H1 (cell line): ENCODE data around the gene ARHGEF19. TPM values are rescaled to one million over a fixed set of nuclear protein-coding genes. Genes with fewer than 3 reads are reported as not detected.
"Not testable (repeated sequence)": the region's sequence is repeated elsewhere in the genome, so short reads cannot be mapped to it uniquely, and the experiment has no call there.

ENCODE experiments used
- CTCF ChIA-PET: fragments of 300-600 bp; sonication (Branson Sonifier 250); formaldehyde crosslinking; loops from one replicate; lab custom pipeline; 2021; ENCODE audit not compliant: partially characterized antibody; lab: Charles Lee
- POLR2A ChIA-PET: fragments of 300-600 bp; sonication (Branson Sonifier 250); formaldehyde crosslinking; loops from one replicate; lab custom pipeline; 2021; ENCODE audit warnings: inconsistent platforms; ENCODE audit not compliant: partially characterized antibody; lab: Charles Lee
- DNase-seq, 2 experiments: peaks; one replicate each; pipeline versions ENCODE4 v3.0.0 to v3.0.0-alpha.2; 2010 to 2022; ENCODE audit warnings: low spot score in 2 of 2, low read depth in 1 of 2, mixed read lengths in 1 of 2
- FAIRE-seq: peaks from 2 replicates; lab custom pipeline; 2011; peaks lifted over from hg19 to GRCh38; lab: Jason Lieb, UNC
- H2AFZ ChIP-seq: 2 replicates; pipeline ENCODE4 v1.8.1; 2012; ENCODE audit warnings: low read length, inconsistent platforms
- H2AK5ac ChIP-seq: 2 replicates; pipeline ENCODE4 v1.6.1; 2013; ENCODE audit warnings: low read depth, low read length
- H2BK120ac ChIP-seq: replicated peaks from 2 replicates; pipeline ENCODE3; 2013; ENCODE audit warnings: low read depth, low read length, inconsistent platforms
- H2BK12ac ChIP-seq: 2 replicates; pipeline ENCODE4 v1.6.1; 2013; ENCODE audit warnings: low read depth, low read length
- H2BK15ac ChIP-seq: 2 replicates; pipeline ENCODE4 v1.6.1; 2013; ENCODE audit warnings: low read length
- H2BK20ac ChIP-seq: 2 replicates; pipeline ENCODE4 v1.6.1; 2013; ENCODE audit warnings: low read length
- H2BK5ac ChIP-seq: 2 replicates; pipeline ENCODE4 v1.6.1; 2013; ENCODE audit warnings: low read depth, low read length
- H3K14ac ChIP-seq: 2 replicates; pipeline ENCODE4 v1.6.1; 2013; ENCODE audit warnings: inconsistent platforms; ENCODE audit not compliant: insufficient read length
- H3K18ac ChIP-seq: 2 replicates; pipeline ENCODE4 v1.6.1; 2013; ENCODE audit warnings: low read length; ENCODE audit errors: extremely low read depth
- H3K23ac ChIP-seq: 2 replicates; pipeline ENCODE4 v1.6.1; 2013; ENCODE audit warnings: inconsistent platforms; ENCODE audit not compliant: insufficient read length
- H3K23me2 ChIP-seq: 2 replicates; pipeline ENCODE4 v1.6.1; 2013; ENCODE audit warnings: low read depth, low read length
- H3K27ac ChIP-seq: 2 replicates; pipeline ENCODE4 v1.6.1; 2011; ENCODE audit warnings: low read depth, low read length, inconsistent platforms
- H3K27me3 ChIP-seq, 4 experiments: replicated peaks in 1 of 4; 1 replicate in 1 of 4; 2 replicates in 3 of 4; pipeline versions ENCODE4 v1.6.1 to v1.8.1; 2011 to 2013; ENCODE audit warnings: low read length in 3 of 4, mild to moderate bottlenecking in 3 of 4, inconsistent platforms in 2 of 4, mixed read lengths in 2 of 4, moderate library complexity in 1 of 4; ENCODE audit not compliant: control insufficient read depth in 3 of 4, insufficient read depth in 3 of 4; ENCODE audit errors: extremely low read depth in 1 of 4
- H3K36me3 ChIP-seq, 4 experiments: 2 replicates each; pipeline versions ENCODE4 v1.6.1 to v1.8.1; 2011 to 2013; ENCODE audit warnings: mild to moderate bottlenecking in 4 of 4, low read length in 3 of 4, moderate library complexity in 2 of 4, control low read depth in 1 of 4, inconsistent platforms in 1 of 4; ENCODE audit not compliant: insufficient read depth in 4 of 4, control insufficient read depth in 2 of 4
- H3K4ac ChIP-seq: replicated peaks from 2 replicates; pipeline ENCODE3; 2013; ENCODE audit warnings: low read length, low read depth, mixed read lengths, inconsistent platforms; ENCODE audit not compliant: insufficient read length
- H3K4me1 ChIP-seq, 4 experiments: replicated peaks in 1 of 4; 1 replicate in 1 of 4; 2 replicates in 3 of 4; pipeline versions ENCODE4 v1.6.1 to v1.8.1; 2011 to 2013; ENCODE audit warnings: low read length in 3 of 4, inconsistent platforms in 2 of 4, mixed read lengths in 1 of 4; ENCODE audit not compliant: insufficient read depth in 4 of 4, control insufficient read depth in 3 of 4
- H3K4me2 ChIP-seq, 2 experiments: 2 replicates each; pipeline versions ENCODE4 v1.6.1 to v1.8.1; 2011 to 2013; ENCODE audit warnings: low read depth in 2 of 2, low read length in 2 of 2, control low read depth in 1 of 2, inconsistent platforms in 1 of 2, mild to moderate bottlenecking in 1 of 2; ENCODE audit not compliant: insufficient read depth in 1 of 2
- H3K4me3 ChIP-seq, 4 experiments: fragments of 200-600, 300-600 bp in 1 of 4; sonication (generic), shearing (Covaris generic), sonication (Bioruptor Twin) in 1 of 4; 2 replicates each; pipeline versions ENCODE4 v1.5.1 to v1.8.1; 2011 to 2016; ENCODE audit warnings: low read length in 4 of 4, low read depth in 3 of 4, control low read depth in 2 of 4, inconsistent platforms in 2 of 4, mild to moderate bottlenecking in 2 of 4, mixed read lengths in 1 of 4, moderate library complexity in 1 of 4; ENCODE audit not compliant: insufficient read depth in 2 of 4; ENCODE audit errors: extremely low read depth in 1 of 4
- H3K56ac ChIP-seq: replicated peaks from 2 replicates; pipeline ENCODE3; 2013; ENCODE audit warnings: low read depth, mild to moderate bottlenecking, mixed read lengths, low read length, inconsistent platforms; ENCODE audit not compliant: insufficient read length
- H3K79me1 ChIP-seq: 2 replicates; pipeline ENCODE4 v1.6.1; 2013; ENCODE audit warnings: low read depth, low read length, control low read depth
- H3K79me2 ChIP-seq, 2 experiments: 2 replicates each; pipeline versions ENCODE4 v1.6.1 to v1.8.1; 2012 to 2013; ENCODE audit warnings: low read length in 2 of 2, mild to moderate bottlenecking in 2 of 2, inconsistent platforms in 1 of 2; ENCODE audit not compliant: insufficient read depth in 2 of 2, control insufficient read depth in 1 of 2
- H3K9ac ChIP-seq, 4 experiments: replicated peaks in 1 of 4; 1 replicate in 1 of 4; 2 replicates in 3 of 4; pipeline versions ENCODE4 v1.6.1 to v1.8.1; 2011 to 2013; ENCODE audit warnings: low read depth in 3 of 4, low read length in 3 of 4, control low read depth in 2 of 4, mild to moderate bottlenecking in 2 of 4, moderate library complexity in 2 of 4, inconsistent platforms in 1 of 4; ENCODE audit errors: extremely low read depth in 1 of 4
- H3K9me3 ChIP-seq, 2 experiments: 2 replicates each; pipeline versions ENCODE4 v1.6.1 to v1.8.1; 2012 to 2013; ENCODE audit warnings: mild to moderate bottlenecking in 2 of 2, moderate library complexity in 2 of 2, control low read depth in 1 of 2, inconsistent platforms in 1 of 2, low read depth in 1 of 2, low read length in 1 of 2, mixed read lengths in 1 of 2; ENCODE audit not compliant: insufficient read depth in 2 of 2
- H4K20me1 ChIP-seq, 2 experiments: replicated peaks in 1 of 2; 2 replicates each; pipeline versions ENCODE3 to v1.8.1; 2011 to 2013; ENCODE audit warnings: inconsistent platforms in 2 of 2, low read length in 2 of 2, mild to moderate bottlenecking in 1 of 2; ENCODE audit not compliant: insufficient read depth in 2 of 2, control insufficient read depth in 1 of 2
- H4K5ac ChIP-seq: 2 replicates; pipeline ENCODE4 v1.6.1; 2013; ENCODE audit warnings: low read length, low read depth, mixed read lengths, inconsistent platforms; ENCODE audit not compliant: insufficient read length
- H4K8ac ChIP-seq: 2 replicates; pipeline ENCODE4 v1.8.0; 2013; ENCODE audit warnings: mild to moderate bottlenecking, moderate library complexity, low read length, inconsistent platforms; ENCODE audit not compliant: insufficient read depth; ENCODE audit errors: extremely low read depth
- H4K91ac ChIP-seq: replicated peaks from 2 replicates; pipeline ENCODE3; 2013; ENCODE audit warnings: low read length, mixed read lengths, inconsistent platforms; ENCODE audit not compliant: insufficient read length
- WGBS, 2 experiments: shearing (Covaris generic) in 1 of 2; methylation state at CpG; one replicate each; pipeline versions ENCODE4 v1.1.6 to v1.1.7; 2013 to 2015; ENCODE audit warnings: low lambda C conversion rate in 2 of 2, mixed read lengths in 2 of 2, inconsistent platforms in 1 of 2, low coverage in 1 of 2, missing lambda C conversion rate in 1 of 2; ENCODE audit not compliant: insufficient replicate concordance in 2 of 2, insufficient coverage in 1 of 2, insufficient read length in 1 of 2; ENCODE audit errors: extremely low coverage in 1 of 2, missing lambda C conversion rate in 1 of 2; 5-methylcytosine and 5-hydroxymethylcytosine counted together
- polyA plus RNA-seq, 7 experiments: library from polyadenylated mRNA; depleted of rRNA in 3 of 7; stranded (reverse) in 5 of 7; unstranded in 2 of 7; fragments of >200 nt in 5 of 7; fragments of 200-250 nt in 2 of 7; gene quantifications; 1 replicate in 5 of 7; 2 replicates in 1 of 7; 4 replicates in 1 of 7; pipeline versions ENCODE4 v1.2.1 to v1.2.3, GENCODE V29; 2011 to 2013; ENCODE audit warnings: missing spikeins in 2 of 7, mixed read lengths in 2 of 7
- total RNA-seq: library from RNA; stranded (reverse); fragmentation: NEBNext Ultra II Directional; extraction: Animal tissue kit (Norgen Biotek cat#: 25700); gene quantifications from 2 replicates; pipeline ENCODE4 v1.2.1, GENCODE V29; 2021

Gene ARHGEF19
- total and polyA plus RNA-seq, 2 of the 8 experiments (the other 6 are each of a cell fraction or from before 2014, with no cell fraction given), result 47.5 to 56.4 TPM

DNA sequence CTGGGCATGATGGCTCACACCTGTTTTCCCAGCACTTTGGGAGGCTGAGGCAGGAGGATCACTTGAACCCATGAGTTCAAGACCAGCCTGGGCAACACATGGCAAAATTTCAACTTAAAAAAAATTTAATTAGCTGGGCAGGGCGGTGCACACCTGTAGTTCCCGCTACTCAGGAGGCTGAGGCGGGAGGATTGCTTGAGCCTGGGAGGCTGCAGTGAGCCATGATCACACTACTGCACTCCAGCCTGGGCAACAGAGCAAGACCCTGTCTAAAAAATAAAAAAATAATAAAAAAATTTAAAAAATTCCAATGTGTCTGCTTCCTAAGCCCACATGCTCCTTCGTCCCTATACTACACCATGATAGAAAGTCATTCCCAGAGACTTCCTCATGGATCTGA, 16.3 kb downstream of the ARHGEF19 start:
- H2AFZ ChIP-seq, H3K23me2 ChIP-seq, H3K23ac ChIP-seq, H4K91ac ChIP-seq, H4K20me1 ChIP-seq, H3K9ac ChIP-seq, H2BK120ac ChIP-seq, H3K27me3 ChIP-seq, H4K8ac ChIP-seq, H3K79me2 ChIP-seq, H4K5ac ChIP-seq, H3K27ac ChIP-seq, H2BK5ac ChIP-seq, H3K56ac ChIP-seq, H3K4me2 ChIP-seq, H2AK5ac ChIP-seq, H3K14ac ChIP-seq, H2BK20ac ChIP-seq, FAIRE-seq, H3K79me1 ChIP-seq, H2BK15ac ChIP-seq, H3K18ac ChIP-seq, H3K4me1 ChIP-seq, H3K4ac ChIP-seq, DNase-seq, H3K4me3 ChIP-seq, H2BK12ac ChIP-seq, H3K9me3 ChIP-seq: not testable (repeated sequence)
- peaks cover 5 to 16% (median 10%) of the 10 kb centered on the region in 4 experiments; a peak in 4 of 8 replicates for H3K36me3 ChIP-seq
- ChIA-PET POLR2A (interaction anchor here (0.6 to 1.7 kb wide), 7 partner anchors 11 to 128 kb away, joined by 3 to 9 read pairs (median 3); partner anchors contain the start of gene ARHGEF19), CTCF (interaction anchor here (0.7 to 1.6 kb wide), 2 partner anchors 15 to 1377 kb away, joined by 3 to 5 read pairs; no protein-coding TSS in a partner anchor)
- 89% methylated on average over 4 of the region's 4 CpGs; no CpG with 5 or more reads in 1 of the 2 experiments for WGBS, 2 experiments
